G401.6 (cell line): ENCODE data around the gene PTPN2.
"Not testable (repeated sequence)": the region's sequence is repeated elsewhere in the genome, so short reads cannot be mapped to it uniquely, and the experiment has no call there.

Experiments used
- FAIRE-seq: peaks from 2 replicates; lab custom pipeline; 2012; peaks lifted over from hg19 to GRCh38; lab: Jason Lieb, UNC

The PTPN2 gene

DNA sequence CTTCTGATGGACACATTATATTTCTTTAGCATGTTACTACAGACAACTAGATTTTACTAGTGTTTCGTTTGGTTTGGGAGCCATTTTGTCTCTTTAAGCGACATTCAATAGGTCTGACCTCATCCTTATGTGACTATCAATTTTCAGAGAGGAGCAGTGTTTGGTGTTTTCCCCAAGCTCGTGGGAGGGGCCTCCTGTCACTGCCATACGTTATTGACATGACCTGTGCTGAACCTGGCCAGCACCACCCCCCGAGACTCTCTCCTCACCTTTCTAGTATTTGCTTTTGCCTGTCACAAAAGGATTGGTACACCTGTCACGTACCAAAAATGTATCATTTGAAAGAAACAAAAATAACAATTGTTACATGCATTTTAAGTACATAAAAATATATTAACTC lies 111.9 kb downstream of the PTPN2 start:
- FAIRE-seq, result no peak

DNA sequence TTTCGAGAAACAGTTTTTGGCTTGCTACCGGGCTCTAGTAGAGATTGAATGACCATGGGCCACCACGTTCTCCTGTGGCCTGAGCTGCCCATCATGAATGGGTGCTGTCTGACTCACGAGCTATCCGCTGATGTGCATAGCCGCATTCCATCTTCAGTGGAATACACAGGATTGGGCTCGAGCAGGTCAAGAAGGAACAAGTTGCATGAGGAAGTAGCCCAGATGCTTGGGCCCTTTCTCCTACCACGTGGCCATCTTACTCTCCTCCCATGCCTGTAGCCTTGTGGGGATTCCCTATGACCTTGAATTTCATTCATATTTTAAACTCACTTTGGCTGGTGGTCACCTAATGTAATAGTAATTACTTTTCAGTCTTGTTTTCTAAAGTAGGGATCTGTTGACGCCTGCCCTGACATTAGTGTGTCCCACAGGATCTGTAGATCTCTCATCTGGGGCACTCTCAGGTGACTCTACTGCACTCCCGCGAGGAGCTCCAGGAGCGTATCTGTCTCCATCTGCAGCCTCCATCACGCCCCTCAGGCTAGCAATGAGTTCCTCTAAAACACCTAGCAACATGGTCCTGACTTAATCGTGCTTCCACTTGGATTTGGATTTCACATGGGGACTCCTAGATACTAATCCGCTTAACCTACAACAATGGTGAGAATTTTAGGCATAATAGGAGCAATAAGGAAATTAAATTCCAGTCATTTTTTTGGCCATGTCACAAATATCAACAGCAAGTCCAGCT lies 113.4 kb downstream of the PTPN2 start:
- no peak for FAIRE-seq

DNA sequence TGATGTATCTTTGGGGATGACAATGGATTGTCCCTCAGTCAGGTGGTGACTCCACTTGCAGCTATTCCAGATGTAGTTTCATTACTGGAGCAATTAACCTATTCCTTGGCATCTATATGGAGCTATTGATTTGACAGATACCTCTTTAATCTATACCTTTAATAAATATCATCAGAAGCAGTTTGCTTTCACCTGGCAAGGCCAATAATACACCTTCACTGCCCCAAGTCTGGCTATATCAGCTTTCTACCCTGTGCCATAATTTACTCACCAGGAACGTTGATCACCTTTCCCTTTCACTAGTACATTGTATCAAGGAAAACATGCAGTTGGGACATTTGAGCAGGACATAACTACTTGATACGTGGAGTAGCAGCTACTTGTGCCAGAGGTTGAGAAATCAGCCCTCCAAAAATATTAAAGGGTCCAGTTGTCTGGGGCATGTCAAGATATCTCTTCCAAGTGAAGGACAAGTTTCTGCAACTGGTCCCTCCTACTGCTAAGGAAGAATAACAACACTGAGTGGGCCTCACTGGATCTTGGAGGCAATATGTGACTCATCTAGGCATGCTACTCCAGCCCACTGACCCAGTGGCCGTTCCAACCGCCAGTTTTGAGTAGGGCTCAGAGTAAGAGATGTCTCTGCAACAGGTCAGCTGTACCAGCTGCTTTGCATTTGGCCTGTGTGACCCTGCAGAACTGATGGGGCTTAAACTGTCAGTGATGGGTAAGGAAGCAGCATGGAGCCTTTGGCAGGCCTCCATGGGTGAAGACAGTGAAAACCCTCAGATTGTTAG lies 114.2 kb downstream of the PTPN2 start:
- FAIRE-seq, result no peak

DNA sequence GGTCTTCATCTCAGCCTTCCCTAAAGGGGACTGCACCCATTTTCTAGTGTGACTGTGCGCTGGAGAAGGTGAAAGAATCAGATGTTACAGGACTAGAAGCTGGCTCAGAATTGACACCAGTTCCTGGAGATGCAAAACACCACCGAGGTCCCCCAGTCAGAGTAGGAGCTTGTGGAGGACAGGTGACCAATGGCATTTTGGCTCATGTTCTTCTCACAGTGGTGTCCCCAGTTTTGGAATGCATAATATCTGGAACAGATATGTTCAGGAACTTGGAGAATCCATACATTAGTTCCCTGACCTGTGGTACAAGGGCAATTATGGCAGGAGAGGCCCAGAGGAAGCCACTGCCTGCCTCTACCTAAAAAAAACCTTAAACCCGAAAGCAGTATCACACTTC lies 114.9 kb downstream of the PTPN2 start:
- FAIRE-seq, result no peak

DNA sequence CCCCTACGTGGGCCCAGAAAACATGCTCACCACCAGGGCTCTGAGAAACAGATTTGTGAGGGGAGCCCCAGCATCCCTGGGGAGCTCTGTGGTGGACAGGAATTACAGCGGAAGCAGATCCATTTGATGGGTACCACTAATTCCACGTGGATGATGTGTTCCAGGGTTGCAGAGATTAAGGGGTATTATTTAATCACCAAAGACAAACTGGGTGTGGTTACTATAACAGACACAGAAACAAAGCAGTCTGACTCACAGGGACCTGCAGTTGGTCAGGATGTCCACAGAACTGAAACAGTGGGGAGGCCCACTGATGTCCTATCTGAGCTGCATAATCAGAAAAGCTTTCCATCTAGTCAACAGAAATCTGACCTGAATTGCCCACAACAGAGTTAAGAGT lies 115.4 kb downstream of the PTPN2 start:
- FAIRE-seq, result no peak

DNA sequence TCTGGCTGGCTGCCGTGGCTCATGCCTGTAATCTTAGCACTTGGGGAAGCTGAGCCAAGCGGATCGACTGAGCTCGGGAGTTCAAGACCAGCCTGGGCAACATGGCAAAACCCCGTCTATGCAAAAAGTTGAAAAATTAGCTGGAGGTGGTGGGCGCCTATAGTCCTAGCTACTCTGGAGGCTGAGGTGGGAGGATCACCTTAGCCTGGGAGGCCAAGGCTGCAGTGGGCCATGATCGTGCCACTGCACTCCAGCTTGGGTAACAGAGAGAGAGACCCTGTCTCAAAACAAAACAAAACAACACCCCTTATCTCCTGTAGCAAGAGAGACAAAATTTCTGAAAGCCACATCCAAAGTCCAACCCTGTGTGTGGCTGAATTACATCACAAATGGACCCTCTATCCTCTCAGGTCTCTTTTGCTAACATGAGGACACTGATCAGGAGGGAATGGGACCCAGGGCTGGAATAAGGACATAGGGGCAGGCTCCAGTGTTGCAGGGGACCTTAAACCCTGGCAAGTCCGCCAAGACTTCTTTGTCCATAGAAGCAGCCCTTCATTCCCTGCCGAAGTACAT lies 116.4 kb downstream of the PTPN2 start:
- FAIRE-seq, result no peak

DNA sequence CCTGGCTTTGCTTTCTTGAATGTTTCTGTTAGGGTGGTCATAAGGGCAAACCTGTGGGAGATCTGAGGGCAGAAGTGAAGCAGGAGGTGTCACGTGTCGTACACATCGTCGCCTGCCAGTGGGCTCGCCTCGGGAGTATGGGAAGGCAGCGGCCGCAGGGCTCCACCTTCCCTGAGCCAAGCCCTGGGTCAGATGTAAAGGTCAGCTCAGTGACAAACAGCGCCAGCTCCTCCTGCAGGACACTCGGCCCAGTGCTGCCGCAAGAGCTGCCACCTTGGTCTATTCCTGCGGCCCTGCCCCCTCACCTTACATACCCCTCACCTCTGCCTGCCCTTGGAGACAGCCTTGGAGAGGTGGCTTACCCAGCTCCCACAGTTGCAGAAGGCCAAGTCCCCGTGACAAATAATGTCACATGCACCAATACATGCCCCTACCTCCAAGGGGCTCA lies 117.0 kb downstream of the PTPN2 start:
- FAIRE-seq, result no peak

DNA sequence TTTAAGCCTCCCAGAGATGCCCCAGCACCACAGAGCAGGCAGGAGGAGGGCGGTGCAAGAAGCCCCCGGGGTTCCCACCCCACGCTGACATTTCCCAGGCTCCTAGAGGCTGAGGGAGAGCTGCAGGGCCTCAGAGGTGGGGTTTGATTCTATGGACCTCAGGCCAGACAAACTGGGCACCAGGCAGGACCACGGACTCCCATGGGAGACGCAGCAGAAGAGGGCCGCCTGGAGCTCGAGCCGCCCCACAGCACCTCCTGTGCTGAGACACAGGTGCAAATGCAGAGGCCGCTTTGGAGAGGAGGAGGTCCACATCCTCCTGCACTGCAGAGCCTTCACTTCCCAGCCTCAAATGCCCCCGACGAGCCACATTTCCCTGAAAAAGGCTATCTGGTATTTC lies 118.5 kb downstream of the PTPN2 start:
- FAIRE-seq, result no peak

DNA sequence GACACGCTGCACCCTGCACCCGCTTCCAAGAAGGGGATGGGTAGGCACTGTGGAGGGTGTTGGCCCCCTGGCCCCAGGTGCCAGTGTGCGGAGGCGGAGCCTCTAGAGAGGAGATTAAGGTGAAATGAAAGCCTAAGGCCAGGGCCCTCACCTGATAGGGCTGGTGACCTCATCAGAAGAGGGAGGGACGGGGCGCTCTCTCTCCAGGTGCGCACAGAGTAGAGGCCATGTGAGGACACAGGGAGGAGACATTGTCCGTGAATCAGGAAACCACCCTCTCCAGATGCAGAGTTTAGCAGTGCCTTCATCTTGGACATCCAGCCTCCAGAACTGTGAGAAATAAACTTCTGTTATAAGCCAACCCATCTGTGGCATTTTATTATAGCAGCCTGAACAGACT lies 118.9 kb downstream of the PTPN2 start:
- FAIRE-seq, result no peak

DNA sequence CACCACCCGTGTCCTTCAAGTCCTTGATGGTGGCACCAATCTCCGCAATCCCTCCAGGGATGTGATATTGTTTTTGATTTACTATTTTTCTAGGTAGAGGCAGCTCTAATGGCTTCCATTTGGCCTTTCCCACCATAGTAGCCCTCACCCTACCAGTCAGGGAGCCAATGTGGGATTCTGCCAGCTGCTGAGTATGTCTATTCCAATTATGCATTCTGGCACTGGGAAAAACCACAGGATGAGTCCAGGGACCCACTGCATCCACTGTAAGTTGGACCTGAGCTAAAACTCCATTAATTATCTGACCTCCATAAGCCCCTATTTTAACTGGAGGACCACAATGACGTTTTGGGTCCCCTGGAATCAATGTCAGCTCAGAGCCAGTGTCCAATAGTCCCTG lies 125.5 kb downstream of the PTPN2 start:
- FAIRE-seq, result not testable (repeated sequence)

DNA sequence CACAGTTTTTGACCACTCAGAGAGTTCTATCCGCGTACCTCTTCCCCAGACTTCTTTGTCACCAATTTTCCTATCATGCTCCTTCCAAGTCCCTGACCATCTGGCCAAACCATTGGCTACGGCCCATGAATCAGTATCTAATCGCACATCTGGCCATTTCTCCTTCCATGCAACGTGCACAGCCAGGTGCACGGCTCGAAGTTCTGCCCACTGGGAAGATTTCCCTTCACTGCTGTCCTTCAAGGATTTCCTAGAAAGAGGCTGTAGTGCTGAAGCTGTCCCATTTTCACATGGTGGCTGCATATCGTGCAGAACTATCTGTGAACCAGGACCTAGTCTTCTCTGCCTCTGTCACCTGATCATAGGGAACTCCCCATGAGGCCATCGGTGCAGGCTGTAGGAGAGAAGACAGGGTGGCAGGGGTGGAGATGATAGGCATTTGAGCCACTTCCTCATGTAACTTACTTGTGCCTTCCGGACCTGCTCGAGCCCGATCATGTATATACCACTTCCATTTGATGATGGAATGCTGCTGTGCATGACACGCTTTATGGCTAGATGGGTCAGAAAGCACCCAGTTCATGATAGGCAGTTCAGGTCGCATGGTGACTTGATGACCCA lies 127.3 kb downstream of the PTPN2 start:
- not testable (repeated sequence) for FAIRE-seq

DNA sequence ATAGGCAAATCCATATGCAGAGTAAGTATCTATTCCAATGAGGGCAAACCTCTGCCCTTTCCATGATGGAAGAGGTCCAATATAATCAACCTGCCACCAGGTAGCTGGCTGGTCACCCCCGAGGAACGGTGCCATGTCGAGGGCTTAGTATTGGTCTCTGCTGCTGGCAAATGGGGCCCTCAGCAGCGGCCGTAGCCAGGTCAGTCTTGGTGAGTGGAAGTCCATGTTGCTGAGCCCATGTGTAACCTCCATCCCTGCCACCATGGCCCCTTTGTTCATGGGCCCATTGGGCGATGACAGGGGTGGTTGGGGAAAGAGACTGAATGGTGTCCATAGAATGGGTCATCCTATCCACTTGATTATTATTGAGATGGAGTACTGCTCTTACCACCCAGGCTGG lies 128.4 kb downstream of the PTPN2 start:
- FAIRE-seq, result not testable (repeated sequence)

DNA sequence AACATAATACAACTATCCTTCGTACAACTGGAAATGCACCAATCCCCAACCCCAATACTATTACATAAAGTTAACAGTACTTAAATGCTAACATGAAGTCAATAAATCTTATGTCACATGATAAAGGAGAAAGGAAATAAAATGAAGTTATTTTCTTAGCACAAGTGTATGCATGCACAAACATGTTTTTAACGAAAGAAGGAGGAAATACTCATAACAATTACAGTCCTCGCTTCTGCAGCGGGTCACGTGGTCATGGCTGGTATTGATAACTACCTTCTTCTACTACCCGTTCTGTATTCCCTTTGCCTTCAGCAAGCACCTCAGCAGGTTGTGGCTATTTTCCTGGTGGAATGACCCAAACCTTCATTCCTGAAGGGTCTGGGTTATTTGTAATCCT lies 129.5 kb downstream of the PTPN2 start:
- no peak for FAIRE-seq

DNA sequence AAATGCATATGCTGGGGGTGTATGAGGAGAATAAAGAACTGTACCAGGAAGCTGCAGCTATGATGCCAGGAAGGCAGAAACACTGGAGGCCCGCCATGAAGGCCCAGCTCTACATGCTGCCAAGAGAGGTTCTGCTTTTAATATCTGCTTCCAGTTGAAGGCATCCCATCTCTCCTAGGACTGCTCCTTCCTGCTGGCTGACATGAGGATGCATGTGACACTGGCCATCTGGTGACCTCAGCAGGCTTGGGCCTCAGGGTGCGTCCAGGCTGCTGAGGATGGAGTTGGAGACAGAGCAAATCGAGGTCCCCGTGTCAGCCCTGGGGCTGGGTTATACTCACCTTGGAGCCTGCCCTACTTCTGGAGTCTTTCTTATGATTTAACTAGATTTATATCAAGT lies 132.1 kb downstream of the PTPN2 start:
- FAIRE-seq, result no peak

DNA sequence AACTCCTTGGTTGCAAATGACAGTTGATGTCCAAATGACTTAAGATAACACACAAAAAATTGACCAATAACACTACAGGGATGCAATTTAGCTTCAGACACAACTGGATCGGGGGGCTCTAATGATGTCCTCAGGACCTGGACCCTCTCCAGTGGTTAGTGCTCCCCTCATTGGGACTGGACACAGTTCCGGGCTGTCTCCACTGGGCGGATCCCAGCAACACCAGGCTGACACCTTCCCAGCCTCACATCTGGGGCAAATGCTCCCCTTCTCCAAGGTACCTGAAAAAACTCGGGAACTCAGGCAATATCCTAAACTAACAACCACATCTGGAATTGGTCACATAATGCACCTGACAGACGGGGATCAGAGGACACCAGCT lies 132.5 kb downstream of the PTPN2 start:
- no peak for FAIRE-seq

DNA sequence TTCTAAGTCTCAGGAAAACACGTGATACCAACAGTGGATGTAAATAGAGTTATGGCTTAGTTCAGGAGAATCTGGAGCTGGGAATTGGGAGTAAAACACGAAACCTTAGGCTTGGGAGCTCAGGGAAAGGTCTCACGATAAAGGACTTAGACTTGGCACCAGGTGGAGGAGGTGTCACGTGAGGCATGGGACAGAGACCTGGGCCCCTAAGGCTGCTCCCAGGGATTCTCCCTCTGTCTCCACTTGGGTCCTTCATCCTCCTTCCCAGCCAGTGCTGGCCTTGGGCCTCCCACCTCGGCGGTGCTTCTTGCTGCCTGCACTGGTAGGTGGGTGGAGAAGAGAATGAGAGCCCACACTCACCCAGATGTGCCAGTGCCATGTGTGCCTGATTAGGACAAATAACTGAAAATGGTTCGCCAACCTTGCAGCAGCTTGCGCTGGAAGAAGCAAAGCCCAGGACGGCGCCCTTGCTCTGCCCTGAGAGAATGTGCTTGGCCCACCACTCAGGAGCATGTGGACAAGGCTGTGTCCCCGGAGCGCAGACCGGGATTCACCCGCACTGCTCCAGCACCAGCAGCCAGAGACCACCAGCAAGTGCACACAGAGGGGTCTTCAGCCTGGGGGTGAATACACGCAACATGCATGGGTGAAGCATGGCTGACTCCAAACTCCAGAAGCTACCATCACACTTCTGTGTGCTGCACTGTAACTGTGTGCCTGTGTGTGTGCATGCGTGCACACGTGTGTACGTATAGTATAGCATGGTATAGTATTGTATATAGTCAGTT lies 133.1 kb downstream of the PTPN2 start:
- no peak for FAIRE-seq

DNA sequence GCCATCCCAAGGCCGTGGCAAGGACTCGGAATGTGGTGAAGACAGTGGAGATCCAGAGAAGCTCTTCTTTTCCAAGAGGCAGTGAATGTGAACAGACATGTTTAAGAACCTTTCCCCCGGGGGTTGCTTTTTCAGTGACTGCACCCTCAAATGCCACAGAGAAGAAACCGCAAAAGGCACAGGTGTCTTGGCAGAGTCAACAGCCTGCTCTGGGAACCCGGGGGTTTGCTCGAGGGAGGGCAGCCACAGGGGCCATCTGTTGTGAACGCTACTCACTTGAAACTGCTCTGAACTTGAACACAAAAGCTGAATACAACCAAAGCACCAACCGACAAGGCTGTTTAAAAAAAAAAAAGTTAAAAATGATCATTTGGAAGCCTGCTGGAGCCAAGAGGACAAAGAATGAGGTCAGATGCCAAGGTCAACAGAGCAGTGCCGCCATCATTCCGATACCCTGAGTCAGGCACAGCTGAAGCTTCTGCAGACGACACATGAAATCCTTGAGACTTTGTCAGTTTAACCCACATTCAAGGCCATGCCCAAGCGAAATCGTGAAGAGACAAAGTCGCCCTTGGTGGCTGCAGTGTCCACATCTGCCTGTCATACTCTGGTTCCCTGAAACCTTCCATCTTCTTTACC lies 133.8 kb downstream of the PTPN2 start:
- FAIRE-seq, result no peak

DNA sequence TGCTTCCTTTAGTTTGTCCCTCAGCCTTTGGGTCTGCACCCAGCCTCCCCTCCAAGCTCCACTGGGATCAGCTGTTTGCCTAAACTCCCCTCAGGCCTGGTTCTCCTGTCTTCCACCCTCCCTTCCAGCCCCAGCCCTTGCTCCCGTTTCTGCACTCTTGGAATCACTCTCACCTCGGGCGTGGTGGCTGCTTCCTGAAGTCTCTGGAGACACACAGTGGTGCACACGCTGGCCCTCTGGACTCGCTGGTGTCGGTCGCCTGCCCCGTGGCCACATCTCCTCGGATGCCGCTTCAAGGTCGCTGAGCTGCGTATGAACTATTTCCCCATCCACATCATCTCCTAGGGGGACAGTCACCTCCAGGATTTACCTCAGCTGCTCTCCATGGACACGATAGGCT lies 134.9 kb downstream of the PTPN2 start:
- FAIRE-seq, result no peak

DNA sequence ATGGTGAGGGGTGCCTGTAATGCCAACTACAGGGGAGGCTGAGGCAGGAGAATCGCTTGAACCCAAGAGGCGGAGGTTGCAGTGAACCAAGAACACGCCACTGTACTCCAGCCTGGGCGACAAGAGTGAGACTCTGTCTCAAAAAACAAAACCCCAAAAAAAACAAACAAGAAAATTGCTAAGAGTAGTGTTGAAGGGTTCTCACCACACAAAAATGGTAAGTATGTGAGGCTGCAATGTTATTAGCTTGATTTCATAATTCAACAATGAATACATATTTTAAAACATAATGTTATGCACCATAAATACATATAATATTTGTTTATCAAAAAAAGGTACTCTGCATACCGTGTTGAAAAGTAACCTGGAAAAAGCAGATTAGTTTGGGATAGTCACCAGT lies 135.4 kb downstream of the PTPN2 start:
- FAIRE-seq, result no peak

DNA sequence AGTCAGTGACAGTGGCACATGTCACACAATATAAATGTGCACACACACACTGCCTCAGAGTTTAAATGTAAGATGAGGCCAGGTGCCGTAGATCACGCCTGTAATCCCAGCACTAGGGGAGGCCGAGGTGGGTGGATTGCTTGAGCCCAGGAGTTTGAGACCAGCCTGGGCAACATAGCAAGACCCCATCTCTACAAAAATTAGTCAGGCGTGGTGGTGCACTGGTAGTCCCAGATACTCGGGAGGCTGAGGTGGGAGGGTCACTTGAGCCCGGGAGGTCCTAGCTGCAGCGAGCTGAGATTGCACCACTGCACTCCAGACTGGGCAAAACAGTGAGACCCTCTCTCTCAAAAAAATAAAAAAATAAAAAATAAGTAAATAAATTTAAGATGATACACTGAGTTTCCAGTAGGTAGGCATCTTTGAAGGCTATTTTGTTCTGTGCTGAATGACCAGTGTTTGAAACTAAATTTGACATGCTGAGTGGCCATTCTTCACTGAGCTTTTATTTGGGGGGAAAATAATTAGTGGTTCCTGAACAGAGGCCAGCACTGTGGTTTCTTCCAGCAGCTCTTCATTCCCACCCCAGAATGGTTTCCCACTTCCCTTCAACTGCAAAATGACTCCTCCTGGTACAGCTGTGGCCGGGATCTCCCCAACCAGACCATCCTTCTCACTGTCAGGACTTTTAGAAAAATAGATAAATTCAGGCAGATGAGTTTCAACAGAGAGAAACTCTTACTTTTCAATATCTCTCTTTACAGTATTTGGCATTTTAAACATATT lies 136.3 kb downstream of the PTPN2 start:
- FAIRE-seq, result no peak
